ENCODE data around the gene HOXB6.
A peak's percentile ranks its signal among the peaks of the same experiment; 100 is the strongest.

HOXB6 gene

DNA sequence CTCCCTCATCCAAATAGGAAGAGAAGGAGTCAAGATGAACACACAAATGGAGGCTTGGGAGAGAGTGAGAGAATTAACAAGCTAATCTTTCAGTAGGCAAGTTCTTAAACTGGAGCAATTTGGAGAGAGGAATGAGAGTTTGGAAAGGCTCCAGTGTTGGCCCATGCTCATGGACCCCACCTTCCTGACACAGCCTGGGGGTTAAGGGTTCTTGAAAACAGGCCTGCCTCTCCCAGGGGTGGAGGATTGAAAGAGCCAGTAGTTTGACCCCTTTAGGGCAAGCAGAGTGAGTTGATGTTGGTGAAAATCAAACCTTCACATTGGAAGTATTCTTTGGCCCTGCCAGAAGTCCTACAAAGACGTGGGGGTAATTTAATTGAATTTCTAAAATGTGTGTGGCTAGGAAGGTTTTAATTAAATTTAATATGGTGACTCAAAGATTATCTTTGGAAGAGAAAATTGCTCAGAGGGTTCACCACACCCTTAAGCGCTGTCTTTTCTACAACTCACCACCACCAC, 20.5 kb downstream of the HOXB6 start (continued):
- no peak for TF ChIP-seq ZNF280D (tag by site-specific recombination; IDR thresholded peaks at IDR 0.05)
- TF ChIP-seq BCL11A (tag by site-specific recombination; IDR thresholded peaks at IDR 0.05; ENCODE audit: low read depth): 0 out of 2 replicates have a peak, but pooled peaks have one; percentile 27
- TF ChIP-seq BCL6B (tag by site-specific recombination; IDR thresholded peaks at IDR 0.05): no peak
- no peak for TF ChIP-seq EGR2 (tag by site-specific recombination; IDR thresholded peaks at IDR 0.05; ENCODE audit: low read depth)
- TF ChIP-seq, protein P1, sequence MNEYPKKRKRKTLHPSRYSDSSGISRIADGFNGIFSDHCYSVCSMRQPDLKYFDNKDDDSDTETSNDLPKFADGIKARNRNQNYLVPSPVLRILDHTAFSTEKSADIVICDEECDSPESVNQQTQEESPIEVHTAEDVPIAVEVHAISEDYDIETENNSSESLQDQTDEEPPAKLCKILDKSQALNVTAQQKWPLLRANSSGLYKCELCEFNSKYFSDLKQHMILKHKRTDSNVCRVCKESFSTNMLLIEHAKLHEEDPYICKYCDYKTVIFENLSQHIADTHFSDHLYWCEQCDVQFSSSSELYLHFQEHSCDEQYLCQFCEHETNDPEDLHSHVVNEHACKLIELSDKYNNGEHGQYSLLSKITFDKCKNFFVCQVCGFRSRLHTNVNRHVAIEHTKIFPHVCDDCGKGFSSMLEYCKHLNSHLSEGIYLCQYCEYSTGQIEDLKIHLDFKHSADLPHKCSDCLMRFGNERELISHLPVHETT (tag by site-specific recombination; IDR thresholded peaks at IDR 0.05): no peak
- TF ChIP-seq ZIC2 (tag by site-specific recombination; IDR thresholded peaks at IDR 0.05): no peak
- 0 out of 2 replicates have a peak, but pooled peaks have one; percentile 2 for TF ChIP-seq IKZF3 (tag by site-specific recombination; IDR thresholded peaks at IDR 0.05)
- no peak for TF ChIP-seq ZNF792 (tag by site-specific recombination; IDR thresholded peaks at IDR 0.05)
- no peak for TF ChIP-seq ZNF600 (tag by site-specific recombination; IDR thresholded peaks at IDR 0.05)

GRCh38 chr17:48583708-48584222, 21.0 kb downstream of the HOXB6 start:
- Histone ChIP-seq H3K36me3 (ENCODE audit: control insufficient read depth in 2 of 2, insufficient read depth in 1 of 2, low read length in 2 of 2) (peaks cover 0 to 21% of the 10 kb centered on the region in 2 experiments; a peak in 1 of 3 replicates), H3K27ac (ENCODE audit: extremely low read depth, low read depth, low read length) (peak overlapping the region; percentile 92), H3K4me3 (ENCODE audit: low read depth, low read length) (no peak overlapping the region), H3K9me3 (ENCODE audit: control insufficient read depth, insufficient read depth, low read depth, low read length) (no peaks in the 10 kb centered on the region), H3K4me1 (ENCODE audit: control insufficient read depth, insufficient read depth, low read length) (peaks cover 62% of the 10 kb centered on the region)
- POLR2A ChIA-PET: interaction anchor here (1.1 to 1.2 kb wide), 2 partner anchors 26 to 42 kb away, joined by 3 to 5 read pairs; no protein-coding TSS in a partner anchor
- CTCF ChIA-PET: interaction anchor here (0.6 to 2.4 kb wide), 23 partner anchors 10 to 369 kb away, joined by 3 to 15 read pairs (median 5); partner anchors contain the start of genes HOXB5 and HOXB9
- TF ChIP-seq PRDM1 (tag by site-specific recombination; IDR thresholded peaks at IDR 0.05) (no peak), ZNF501 (tag by site-specific recombination; IDR thresholded peaks at IDR 0.05) (no peak), IKZF3 (tag by site-specific recombination; IDR thresholded peaks at IDR 0.05) (peak; percentile 52; the same call in 1 of the 2 replicates), ZNF654 (tag by site-specific recombination; IDR thresholded peaks at IDR 0.05; ENCODE audit: low read depth) (no peak; the same call in 1 of the 2 replicates), ZNF341 (tag by site-specific recombination; IDR thresholded peaks at IDR 0.05; ENCODE audit: low read depth) (no peak), ZXDB (tag by site-specific recombination; IDR thresholded peaks at IDR 0.05) (no peak), ZNF366 (tag by site-specific recombination; conservative IDR thresholded peaks at IDR 0.05) (no peak; the same call in none of the 2 replicates), ZBTB11 (tag by site-specific recombination; conservative IDR thresholded peaks at IDR 0.05; ENCODE audit: low read depth) (no peak)
- TF ChIP-seq, protein P2, sequence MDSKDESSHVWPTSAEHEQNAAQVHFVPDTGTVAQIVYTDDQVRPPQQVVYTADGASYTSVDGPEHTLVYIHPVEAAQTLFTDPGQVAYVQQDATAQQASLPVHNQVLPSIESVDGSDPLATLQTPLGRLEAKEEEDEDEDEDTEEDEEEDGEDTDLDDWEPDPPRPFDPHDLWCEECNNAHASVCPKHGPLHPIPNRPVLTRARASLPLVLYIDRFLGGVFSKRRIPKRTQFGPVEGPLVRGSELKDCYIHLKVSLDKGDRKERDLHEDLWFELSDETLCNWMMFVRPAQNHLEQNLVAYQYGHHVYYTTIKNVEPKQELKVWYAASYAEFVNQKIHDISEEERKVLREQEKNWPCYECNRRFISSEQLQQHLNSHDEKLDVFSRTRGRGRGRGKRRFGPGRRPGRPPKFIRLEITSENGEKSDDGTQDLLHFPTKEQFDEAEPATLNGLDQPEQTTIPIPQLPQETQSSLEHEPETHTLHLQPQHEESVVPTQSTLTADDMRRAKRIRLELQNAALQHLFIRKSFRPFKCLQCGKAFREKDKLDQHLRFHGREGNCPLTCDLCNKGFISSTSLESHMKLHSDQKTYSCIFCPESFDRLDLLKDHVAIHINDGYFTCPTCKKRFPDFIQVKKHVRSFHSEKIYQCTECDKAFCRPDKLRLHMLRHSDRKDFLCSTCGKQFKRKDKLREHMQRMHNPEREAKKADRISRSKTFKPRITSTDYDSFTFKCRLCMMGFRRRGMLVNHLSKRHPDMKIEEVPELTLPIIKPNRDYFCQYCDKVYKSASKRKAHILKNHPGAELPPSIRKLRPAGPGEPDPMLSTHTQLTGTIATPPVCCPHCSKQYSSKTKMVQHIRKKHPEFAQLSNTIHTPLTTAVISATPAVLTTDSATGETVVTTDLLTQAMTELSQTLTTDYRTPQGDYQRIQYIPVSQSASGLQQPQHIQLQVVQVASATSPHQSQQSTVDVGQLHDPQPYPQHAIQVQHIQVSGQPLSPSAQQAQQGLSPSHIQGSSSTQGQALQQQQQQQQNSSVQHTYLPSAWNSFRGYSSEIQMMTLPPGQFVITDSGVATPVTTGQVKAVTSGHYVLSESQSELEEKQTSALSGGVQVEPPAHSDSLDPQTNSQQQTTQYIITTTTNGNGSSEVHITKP (tag by site-specific recombination; IDR thresholded peaks at IDR 0.05): no peak
- TF ChIP-seq, protein P3, sequence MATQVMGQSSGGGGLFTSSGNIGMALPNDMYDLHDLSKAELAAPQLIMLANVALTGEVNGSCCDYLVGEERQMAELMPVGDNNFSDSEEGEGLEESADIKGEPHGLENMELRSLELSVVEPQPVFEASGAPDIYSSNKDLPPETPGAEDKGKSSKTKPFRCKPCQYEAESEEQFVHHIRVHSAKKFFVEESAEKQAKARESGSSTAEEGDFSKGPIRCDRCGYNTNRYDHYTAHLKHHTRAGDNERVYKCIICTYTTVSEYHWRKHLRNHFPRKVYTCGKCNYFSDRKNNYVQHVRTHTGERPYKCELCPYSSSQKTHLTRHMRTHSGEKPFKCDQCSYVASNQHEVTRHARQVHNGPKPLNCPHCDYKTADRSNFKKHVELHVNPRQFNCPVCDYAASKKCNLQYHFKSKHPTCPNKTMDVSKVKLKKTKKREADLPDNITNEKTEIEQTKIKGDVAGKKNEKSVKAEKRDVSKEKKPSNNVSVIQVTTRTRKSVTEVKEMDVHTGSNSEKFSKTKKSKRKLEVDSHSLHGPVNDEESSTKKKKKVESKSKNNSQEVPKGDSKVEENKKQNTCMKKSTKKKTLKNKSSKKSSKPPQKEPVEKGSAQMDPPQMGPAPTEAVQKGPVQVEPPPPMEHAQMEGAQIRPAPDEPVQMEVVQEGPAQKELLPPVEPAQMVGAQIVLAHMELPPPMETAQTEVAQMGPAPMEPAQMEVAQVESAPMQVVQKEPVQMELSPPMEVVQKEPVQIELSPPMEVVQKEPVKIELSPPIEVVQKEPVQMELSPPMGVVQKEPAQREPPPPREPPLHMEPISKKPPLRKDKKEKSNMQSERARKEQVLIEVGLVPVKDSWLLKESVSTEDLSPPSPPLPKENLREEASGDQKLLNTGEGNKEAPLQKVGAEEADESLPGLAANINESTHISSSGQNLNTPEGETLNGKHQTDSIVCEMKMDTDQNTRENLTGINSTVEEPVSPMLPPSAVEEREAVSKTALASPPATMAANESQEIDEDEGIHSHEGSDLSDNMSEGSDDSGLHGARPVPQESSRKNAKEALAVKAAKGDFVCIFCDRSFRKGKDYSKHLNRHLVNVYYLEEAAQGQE (tag by site-specific recombination; IDR thresholded peaks at IDR 0.05): no peak
